Suprapubic skin (tissue), 4 donors: ENCODE measurements around the gene FADD.

ENCODE experiments used
- EP300 ChIP-seq: sonication (generic); formaldehyde crosslinking; IDR thresholded peaks from one replicate; pipeline ENCODE4 v1.6.1; 2017; ENCODE audit warnings: antibody characterized with exemption
- POLR2A ChIP-seq, 2 donors: fragments of 450-650 bp; IDR thresholded peaks; one replicate each; pipeline ENCODE4 v1.6.1; 2017; ENCODE audit warnings: antibody characterized with exemption in 2 of 2, mild to moderate bottlenecking in 2 of 2, moderate library complexity in 2 of 2
- POLR2AphosphoS5 ChIP-seq, 3 donors: sonication (generic); formaldehyde crosslinking; IDR thresholded peaks; one replicate each; pipeline ENCODE4 v1.6.1; 2017; ENCODE audit warnings: antibody characterized with exemption in 3 of 3
- TF ChIP-seq, protein P1 (sequence below), 2 donors: fragments of 200-600 bp in 1 of 2; fragments of 450-650 bp in 1 of 2; sonication (generic) in 1 of 2; IDR thresholded peaks; one replicate each; pipeline ENCODE4 v1.5.1; 2016 to 2019; ENCODE audit warnings: antibody characterized with exemption in 2 of 2, mild to moderate bottlenecking in 1 of 2, moderate library complexity in 1 of 2

DNA sequence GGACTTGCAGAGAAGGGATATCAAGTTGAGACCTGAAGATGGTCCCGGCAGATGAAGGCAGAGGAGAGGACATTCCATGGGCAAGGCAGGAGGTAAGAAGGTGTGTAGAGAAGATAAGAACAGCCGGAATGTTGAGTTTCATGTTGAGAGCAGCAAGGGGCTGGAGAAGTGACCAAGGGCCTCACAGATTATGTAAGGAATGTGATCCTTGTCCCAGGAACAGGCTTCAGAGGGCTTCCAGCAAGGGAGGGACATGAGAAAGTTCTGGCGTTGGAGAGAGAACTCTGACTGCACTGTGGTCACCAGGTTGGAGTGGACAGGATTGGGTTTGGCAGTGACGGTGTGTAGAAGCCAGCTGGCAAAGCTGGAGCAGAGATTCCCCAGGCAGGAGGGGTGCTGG is 39.8 kb downstream of the FADD start:
- TF ChIP-seq, protein P1, sequence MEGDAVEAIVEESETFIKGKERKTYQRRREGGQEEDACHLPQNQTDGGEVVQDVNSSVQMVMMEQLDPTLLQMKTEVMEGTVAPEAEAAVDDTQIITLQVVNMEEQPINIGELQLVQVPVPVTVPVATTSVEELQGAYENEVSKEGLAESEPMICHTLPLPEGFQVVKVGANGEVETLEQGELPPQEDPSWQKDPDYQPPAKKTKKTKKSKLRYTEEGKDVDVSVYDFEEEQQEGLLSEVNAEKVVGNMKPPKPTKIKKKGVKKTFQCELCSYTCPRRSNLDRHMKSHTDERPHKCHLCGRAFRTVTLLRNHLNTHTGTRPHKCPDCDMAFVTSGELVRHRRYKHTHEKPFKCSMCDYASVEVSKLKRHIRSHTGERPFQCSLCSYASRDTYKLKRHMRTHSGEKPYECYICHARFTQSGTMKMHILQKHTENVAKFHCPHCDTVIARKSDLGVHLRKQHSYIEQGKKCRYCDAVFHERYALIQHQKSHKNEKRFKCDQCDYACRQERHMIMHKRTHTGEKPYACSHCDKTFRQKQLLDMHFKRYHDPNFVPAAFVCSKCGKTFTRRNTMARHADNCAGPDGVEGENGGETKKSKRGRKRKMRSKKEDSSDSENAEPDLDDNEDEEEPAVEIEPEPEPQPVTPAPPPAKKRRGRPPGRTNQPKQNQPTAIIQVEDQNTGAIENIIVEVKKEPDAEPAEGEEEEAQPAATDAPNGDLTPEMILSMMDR (IDR thresholded peaks at IDR 0.05) = no peak
- TF ChIP-seq EP300 (no peak), POLR2A (IDR thresholded peaks at IDR 0.05) (no peak), POLR2AphosphoS5 (IDR thresholded peaks at IDR 0.05) (no peak)
